Measurements from ENCODE around the gene EME1.

Gene EME1

DNA sequence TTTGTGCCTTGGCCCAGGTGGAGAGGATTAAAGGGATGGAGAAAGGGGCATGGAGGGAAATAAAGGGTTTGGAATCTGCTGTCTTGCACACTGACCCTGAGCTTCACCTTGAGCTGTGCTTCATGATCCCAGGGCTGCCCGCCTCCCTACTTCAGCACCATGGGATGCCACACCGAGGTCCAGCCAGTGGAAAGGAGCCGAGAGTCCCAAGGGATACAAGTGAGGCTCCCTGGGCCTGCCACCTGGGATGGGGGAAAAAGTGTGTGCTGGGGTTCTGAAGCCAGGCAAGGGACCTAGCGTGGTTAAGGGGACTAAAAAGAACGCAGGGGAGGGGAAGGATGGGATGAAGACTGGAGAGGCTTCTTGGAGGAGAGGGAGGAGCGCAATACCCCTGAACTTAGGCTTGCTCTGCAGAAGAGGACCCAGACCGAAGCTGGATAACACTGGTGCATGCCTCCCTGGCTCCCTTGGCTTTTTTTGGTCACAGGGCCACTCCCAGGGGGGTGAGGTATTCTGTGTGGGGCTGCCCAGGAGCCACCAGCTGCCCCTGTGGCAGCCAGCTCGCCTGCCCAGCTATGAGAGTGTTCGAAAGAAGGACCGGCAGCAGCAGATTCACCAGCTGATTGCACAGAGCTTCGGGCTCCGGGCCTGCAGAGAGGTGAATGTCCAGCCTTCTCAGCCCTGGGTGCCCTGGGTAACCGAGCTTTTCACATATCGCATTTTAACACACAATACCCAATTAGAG lies 7.2 kb upstream of the EME1 start:
- H3K27me3 ChIP-seq (ENCODE audit: insufficient read depth, insufficient read length) = no peaks in the 10 kb centered on the region
- TF ChIP-seq SUZ12 (IDR thresholded peaks at IDR 0.05; ENCODE audit: extremely low read depth, insufficient read depth, insufficient read length) (no peak), YY1 (IDR thresholded peaks at IDR 0.05; ENCODE audit: insufficient read depth, insufficient read length) (no peak)
- no peak overlapping the region for H3K4me3 ChIP-seq (ENCODE audit: insufficient read length, low read depth)
- no peak overlapping the region for H3K9ac ChIP-seq (ENCODE audit: insufficient read length, low read depth)
- H3K4me1 ChIP-seq (ENCODE audit: insufficient read depth, insufficient read length) = peaks cover 17% of the 10 kb centered on the region
- no peak for DNase-seq (ENCODE audit: low read depth, low spot score)
- H3K36me3 ChIP-seq (ENCODE audit: insufficient read depth, insufficient read length, low read length) = peaks cover 71% of the 10 kb centered on the region
- H3K9me3 ChIP-seq (ENCODE audit: insufficient read depth, low read length) = no peaks in the 10 kb centered on the region

DNA sequence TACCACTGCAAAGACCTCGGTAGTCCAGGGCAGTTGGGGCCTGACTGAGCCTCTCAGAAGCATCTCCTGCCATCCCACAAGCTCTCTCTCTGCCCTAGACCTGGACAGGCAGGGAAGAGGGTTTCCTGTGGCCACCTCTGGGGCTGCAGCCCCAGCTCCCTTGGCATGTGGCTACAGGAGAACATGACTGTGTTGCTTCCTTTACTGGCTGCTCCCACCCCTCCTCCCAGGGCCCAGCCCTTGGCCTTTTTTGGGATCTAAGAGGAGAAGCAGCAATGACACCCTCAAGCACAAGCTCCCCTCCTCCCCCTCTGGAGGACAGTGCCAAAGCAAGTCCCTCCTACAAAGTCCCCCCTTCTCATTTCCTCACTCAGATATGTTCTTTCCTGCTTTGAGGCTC lies 5.6 kb upstream of the EME1 start:
- Histone ChIP-seq H3K4me1 (ENCODE audit: insufficient read depth, insufficient read length) (peaks cover 17% of the 10 kb centered on the region), H3K9ac (ENCODE audit: insufficient read length, low read depth) (no peak overlapping the region), H3K36me3 (ENCODE audit: insufficient read depth, insufficient read length, low read length) (peaks cover 74% of the 10 kb centered on the region), H3K4me3 (ENCODE audit: insufficient read length, low read depth) (no peak overlapping the region), H3K27me3 (ENCODE audit: insufficient read depth, insufficient read length) (no peaks in the 10 kb centered on the region), H3K9me3 (ENCODE audit: insufficient read depth, low read length) (no peaks in the 10 kb centered on the region)
- TF ChIP-seq YY1 (IDR thresholded peaks at IDR 0.05; ENCODE audit: insufficient read depth, insufficient read length) (no peak), ZNF274 (IDR thresholded peaks at IDR 0.05; ENCODE audit: low read depth, low read length) (no peak), SUZ12 (IDR thresholded peaks at IDR 0.05; ENCODE audit: extremely low read depth, insufficient read depth, insufficient read length) (no peak)
- DNase-seq (ENCODE audit: low read depth, low spot score) = no peak

DNA sequence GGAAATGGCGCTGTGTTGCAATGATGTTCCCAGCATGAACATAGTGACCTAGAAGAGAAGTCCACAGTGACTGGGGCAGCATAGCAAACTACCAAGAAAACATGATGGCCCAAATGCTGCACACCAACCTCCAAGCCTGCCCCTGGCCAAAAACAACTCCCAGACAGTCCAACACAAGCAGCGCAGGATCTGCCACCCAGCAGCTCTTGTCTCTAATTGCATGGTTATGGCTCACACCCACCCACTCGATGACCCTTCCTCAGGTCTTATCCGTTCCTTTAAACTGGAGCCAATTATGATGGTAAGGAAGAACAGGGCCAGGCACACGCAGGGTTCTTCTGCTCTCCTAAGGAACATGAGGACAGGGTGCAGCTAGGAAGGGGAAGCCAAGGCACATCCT lies 3.0 kb upstream of the EME1 start:
- Histone ChIP-seq H3K9me3 (ENCODE audit: insufficient read depth, low read length) (no peaks in the 10 kb centered on the region), H3K4me3 (ENCODE audit: insufficient read length, low read depth) (no peak overlapping the region), H3K4me1 (ENCODE audit: insufficient read depth, insufficient read length) (peaks cover 2% of the 10 kb centered on the region), H3K27me3 (ENCODE audit: insufficient read depth, insufficient read length) (no peaks in the 10 kb centered on the region), H3K9ac (ENCODE audit: insufficient read length, low read depth) (no peak overlapping the region), H3K36me3 (ENCODE audit: insufficient read depth, insufficient read length, low read length) (peaks cover 71% of the 10 kb centered on the region)
- DNase-seq (ENCODE audit: low read depth, low spot score) = no peak
- TF ChIP-seq SUZ12 (IDR thresholded peaks at IDR 0.05; ENCODE audit: extremely low read depth, insufficient read depth, insufficient read length) = no peak
- no peak for TF ChIP-seq YY1 (IDR thresholded peaks at IDR 0.05; ENCODE audit: insufficient read depth, insufficient read length)
- TF ChIP-seq ZNF274 (IDR thresholded peaks at IDR 0.05; ENCODE audit: low read depth, low read length) = no peak

GRCh38 chr17:50371526-50371925 lies 1.5 kb upstream of the EME1 start:
- H3K36me3 ChIP-seq (ENCODE audit: insufficient read depth, insufficient read length, low read length) = peaks cover 71% of the 10 kb centered on the region
- no peaks in the 10 kb centered on the region for H3K9me3 ChIP-seq (ENCODE audit: insufficient read depth, low read length)
- H3K27me3 ChIP-seq (ENCODE audit: insufficient read depth, insufficient read length) = no peaks in the 10 kb centered on the region
- TF ChIP-seq ZNF274 (IDR thresholded peaks at IDR 0.05; ENCODE audit: low read depth, low read length) (no peak), SUZ12 (IDR thresholded peaks at IDR 0.05; ENCODE audit: extremely low read depth, insufficient read depth, insufficient read length) (no peak), YY1 (IDR thresholded peaks at IDR 0.05; ENCODE audit: insufficient read depth, insufficient read length) (no peak)
- DNase-seq (ENCODE audit: low read depth, low spot score) = no peak
- peak overlapping the region; percentile 51 for H3K9ac ChIP-seq (ENCODE audit: insufficient read length, low read depth)
- H3K4me1 ChIP-seq (ENCODE audit: insufficient read depth, insufficient read length) = no peaks in the 10 kb centered on the region
- H3K4me3 ChIP-seq (ENCODE audit: insufficient read length, low read depth) = no peak overlapping the region

DNA sequence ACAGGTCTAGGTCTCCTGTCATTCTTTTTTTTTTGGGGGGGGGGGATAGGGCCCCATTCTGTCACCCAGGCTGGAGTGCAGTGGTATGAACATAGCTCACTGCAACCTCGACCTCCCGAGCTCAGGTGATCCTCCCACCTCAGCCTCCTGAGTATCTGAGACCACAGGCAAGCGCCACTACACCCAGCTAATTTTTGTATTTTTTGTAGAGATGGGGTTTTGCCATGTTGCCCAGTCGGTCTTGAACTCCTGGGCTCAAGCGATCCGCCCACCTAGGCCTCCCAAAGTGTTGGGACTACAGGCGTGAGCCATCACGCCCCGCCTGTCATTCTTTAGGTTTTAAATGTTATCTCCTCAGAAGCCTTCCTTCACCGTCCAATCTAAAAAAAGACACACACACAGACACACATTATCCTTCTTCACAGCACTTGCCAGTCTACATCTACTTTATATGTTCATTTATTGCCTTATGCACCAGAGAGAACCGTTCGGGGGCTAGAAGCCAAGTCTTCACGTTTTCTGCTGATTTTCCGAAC lies 739 bp upstream of the EME1 start:
- H3K9ac ChIP-seq (ENCODE audit: insufficient read length, low read depth) = peak overlapping the region; percentile 99
- TF ChIP-seq SUZ12 (IDR thresholded peaks at IDR 0.05; ENCODE audit: extremely low read depth, insufficient read depth, insufficient read length) (no peak), YY1 (IDR thresholded peaks at IDR 0.05; ENCODE audit: insufficient read depth, insufficient read length) (no peak), ZNF274 (IDR thresholded peaks at IDR 0.05; ENCODE audit: low read depth, low read length) (no peak)
- no peak for DNase-seq (ENCODE audit: low read depth, low spot score)
- peaks cover 70% of the 10 kb centered on the region for H3K36me3 ChIP-seq (ENCODE audit: insufficient read depth, insufficient read length, low read length)
- H3K4me1 ChIP-seq (ENCODE audit: insufficient read depth, insufficient read length) = no peaks in the 10 kb centered on the region
- no peaks in the 10 kb centered on the region for H3K9me3 ChIP-seq (ENCODE audit: insufficient read depth, low read length)
- peak overlapping the region; percentile 98 for H3K4me3 ChIP-seq (ENCODE audit: insufficient read length, low read depth)
- no peaks in the 10 kb centered on the region for H3K27me3 ChIP-seq (ENCODE audit: insufficient read depth, insufficient read length)

DNA sequence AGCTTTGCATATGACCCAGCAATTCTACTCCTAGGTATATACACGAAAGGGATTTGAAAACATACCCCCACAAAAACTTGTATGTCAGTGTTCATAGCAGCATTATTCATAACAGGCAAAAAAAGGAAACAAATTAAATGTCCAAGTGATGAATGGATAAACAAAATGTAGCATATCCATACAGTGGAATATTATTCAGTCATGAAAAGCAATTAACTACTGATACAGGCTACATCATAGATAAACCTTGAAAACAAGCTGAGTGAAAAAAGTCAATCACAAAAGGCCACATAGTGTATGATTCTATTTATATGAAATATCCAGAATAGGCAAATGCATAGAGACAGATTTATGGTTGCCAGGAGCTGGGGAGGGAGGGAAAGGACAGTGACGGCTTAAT lies 676 bp downstream of the EME1 start:
- no peaks in the 10 kb centered on the region for H3K27me3 ChIP-seq (ENCODE audit: insufficient read depth, insufficient read length)
- DNase-seq (ENCODE audit: low read depth, low spot score) = no peak
- peaks cover 66% of the 10 kb centered on the region for H3K36me3 ChIP-seq (ENCODE audit: insufficient read depth, insufficient read length, low read length)
- H3K4me1 ChIP-seq (ENCODE audit: insufficient read depth, insufficient read length) = peaks cover 3% of the 10 kb centered on the region
- no peaks in the 10 kb centered on the region for H3K9me3 ChIP-seq (ENCODE audit: insufficient read depth, low read length)
- TF ChIP-seq SUZ12 (IDR thresholded peaks at IDR 0.05; ENCODE audit: extremely low read depth, insufficient read depth, insufficient read length) (no peak), ZNF274 (IDR thresholded peaks at IDR 0.05; ENCODE audit: low read depth, low read length) (no peak), YY1 (IDR thresholded peaks at IDR 0.05; ENCODE audit: insufficient read depth, insufficient read length) (no peak)
- H3K9ac ChIP-seq (ENCODE audit: insufficient read length, low read depth) = peak overlapping the region; percentile 99
- H3K4me3 ChIP-seq (ENCODE audit: insufficient read length, low read depth) = peak overlapping the region; percentile 98

- no peak overlapping the region for H3K4me3 ChIP-seq (ENCODE audit: insufficient read length, low read depth)
- H3K9me3 ChIP-seq (ENCODE audit: insufficient read depth, low read length) = no peaks in the 10 kb centered on the region
- no peak for TF ChIP-seq YY1 (IDR thresholded peaks at IDR 0.05; ENCODE audit: insufficient read depth, insufficient read length)
- H3K27me3 ChIP-seq (ENCODE audit: insufficient read depth, insufficient read length) = no peaks in the 10 kb centered on the region
- H3K9ac ChIP-seq (ENCODE audit: insufficient read length, low read depth) = no peak overlapping the region
- peaks cover 66% of the 10 kb centered on the region for H3K36me3 ChIP-seq (ENCODE audit: insufficient read depth, insufficient read length, low read length)
- H3K4me1 ChIP-seq (ENCODE audit: insufficient read depth, insufficient read length) = peaks cover 8% of the 10 kb centered on the region
- no peak for DNase-seq (ENCODE audit: low read depth, low spot score)
These were observed 3.0 kb downstream of the EME1 start for GRCh38 chr17:50375858-50376538.
